Stimulated activated CD4-positive, alpha-beta T cell treated with anti-CD3 and anti-CD28 coated beads, Interleukin-2, amount 100 ng/mL, for 4 hours (primary cell): ENCODE results near the gene LGALS12.
A peak's percentile ranks its signal among the peaks of the same experiment; 100 is the strongest.

Source experiments
- DNase-seq: peaks from one replicate; pipeline ENCODE4 v3.0.0-alpha.2; 2020; ENCODE audit warnings: low read depth

LGALS12 gene

DNA sequence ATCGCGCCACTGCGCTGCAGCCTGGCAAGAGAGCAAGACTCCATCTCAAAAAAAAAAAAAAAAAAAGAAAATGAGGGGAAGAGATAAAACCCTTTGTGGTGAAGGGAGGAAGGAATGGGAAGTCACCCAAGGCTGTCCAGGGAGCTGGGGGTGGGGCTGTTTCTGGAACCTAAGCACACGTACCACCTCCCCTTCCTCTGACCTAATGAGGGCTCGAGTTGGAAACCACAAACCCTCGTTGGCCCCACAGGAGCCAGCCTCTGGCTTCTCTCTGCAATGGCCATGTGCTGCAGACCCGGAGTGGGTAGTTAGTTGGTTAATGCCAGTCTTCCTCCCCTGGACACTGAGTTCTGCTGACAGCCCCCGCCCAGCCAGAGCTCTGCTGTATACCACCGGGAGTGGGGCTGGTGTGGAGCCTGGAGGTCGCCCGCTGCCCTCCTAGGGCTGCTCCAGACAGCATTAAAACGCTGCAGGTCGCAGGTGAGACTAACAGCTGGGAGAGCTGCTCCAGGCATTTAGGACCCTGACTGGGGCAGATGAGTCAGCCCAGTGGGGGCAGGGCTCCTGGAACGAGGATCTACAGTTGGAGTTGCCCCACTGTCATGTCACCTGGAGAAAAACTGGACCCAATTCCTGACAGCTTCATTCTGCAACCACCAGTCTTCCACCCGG lies at the start of gene LGALS12:
LGALS12 (plus strand) TSS at position 228 of the 672 bp plus-strand sequence; CDS start at position 603, 375 bp downstream.
- no peak for DNase-seq

DNA sequence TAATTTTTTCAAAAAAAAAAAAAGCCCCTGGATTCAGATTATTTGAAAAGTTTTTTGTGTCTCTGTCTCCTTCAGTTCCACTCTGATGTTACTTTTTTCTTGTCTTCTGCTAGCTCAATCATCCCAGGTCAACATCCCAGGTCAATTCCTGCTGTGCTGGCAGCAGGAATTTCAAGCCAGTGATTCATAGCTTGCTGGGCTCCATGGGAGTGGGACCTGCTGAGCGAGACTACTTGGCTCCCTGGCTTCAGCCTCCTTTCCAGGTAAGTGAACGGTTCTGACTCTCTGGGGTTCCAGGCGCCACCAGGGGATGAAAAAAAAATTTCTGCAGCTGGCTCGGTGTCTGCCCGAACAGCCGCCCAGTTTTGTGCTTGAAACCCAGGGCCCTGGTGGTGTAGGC lies 46.3 kb upstream of the LGALS12 start:
- DNase-seq, result no peak

DNA sequence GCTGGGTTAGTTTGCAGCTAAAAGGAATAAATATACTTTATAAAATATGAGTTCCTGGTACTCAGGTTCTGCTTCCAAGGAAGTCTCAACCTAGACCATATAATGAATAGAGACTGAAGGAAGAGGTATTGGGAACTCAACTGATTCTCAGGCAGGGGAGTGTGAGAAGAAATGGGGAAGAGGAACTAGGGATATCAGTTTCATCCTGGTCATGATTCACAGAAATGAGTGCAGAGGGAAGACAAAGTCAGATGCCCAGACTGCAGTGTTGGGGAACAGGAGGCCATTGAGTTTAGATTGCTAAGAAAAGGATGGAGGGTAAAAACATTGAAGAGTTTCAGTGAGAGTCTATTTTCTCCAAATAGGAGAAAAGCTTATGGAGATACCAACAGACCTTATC lies 43.7 kb upstream of the LGALS12 start:
- DNase-seq, result no peak

- no peak for DNase-seq
Observed at GRCh38 chr11:63470311-63470710, 35.6 kb upstream of the LGALS12 start.

DNA sequence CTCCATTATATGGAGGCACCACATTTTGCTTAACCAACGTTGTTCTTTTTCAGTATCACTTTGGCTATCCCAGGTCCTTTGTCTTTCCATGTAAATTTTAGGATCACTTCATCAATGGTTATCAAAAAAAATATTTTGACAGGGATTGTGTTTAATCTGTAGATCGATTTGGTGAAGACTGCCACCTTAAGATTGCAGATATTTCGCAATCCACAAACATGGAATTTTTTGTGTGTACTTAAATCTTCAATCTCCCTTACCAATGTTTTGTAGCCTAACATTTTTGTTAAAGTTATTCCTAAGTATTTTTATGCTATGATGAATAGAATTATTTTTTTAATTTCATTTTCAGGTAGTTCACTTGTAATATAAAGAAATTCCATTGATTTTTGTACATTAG lies 33.5 kb upstream of the LGALS12 start:
- DNase-seq, result no peak

GRCh38 chr11:63476618-63477017 lies 29.3 kb upstream of the LGALS12 start:
- DNase-seq, result no peak

DNA sequence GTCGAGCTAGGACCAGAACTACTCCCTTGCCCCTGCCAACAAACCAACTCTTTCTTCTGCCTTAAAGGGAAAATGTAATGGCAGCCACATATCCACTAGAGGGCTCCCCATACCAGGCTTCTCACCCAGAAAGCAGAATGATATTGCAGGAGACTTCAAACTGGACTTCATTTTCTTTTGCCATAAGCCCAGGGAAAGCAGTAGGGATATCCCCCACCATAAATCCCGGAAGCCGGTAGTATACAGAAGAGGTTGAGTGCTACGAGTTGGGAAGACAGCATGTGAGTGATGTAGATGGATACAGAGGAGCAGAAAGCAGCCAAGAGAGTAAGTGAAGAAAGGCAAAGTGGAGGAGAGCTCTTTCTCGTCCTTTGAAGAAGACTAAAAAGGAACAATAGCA lies 27.0 kb upstream of the LGALS12 start:
- DNase-seq, result peak; percentile 35

- no peak for DNase-seq
Observed at GRCh38 chr11:63480039-63480438, 25.8 kb upstream of the LGALS12 start.

DNA sequence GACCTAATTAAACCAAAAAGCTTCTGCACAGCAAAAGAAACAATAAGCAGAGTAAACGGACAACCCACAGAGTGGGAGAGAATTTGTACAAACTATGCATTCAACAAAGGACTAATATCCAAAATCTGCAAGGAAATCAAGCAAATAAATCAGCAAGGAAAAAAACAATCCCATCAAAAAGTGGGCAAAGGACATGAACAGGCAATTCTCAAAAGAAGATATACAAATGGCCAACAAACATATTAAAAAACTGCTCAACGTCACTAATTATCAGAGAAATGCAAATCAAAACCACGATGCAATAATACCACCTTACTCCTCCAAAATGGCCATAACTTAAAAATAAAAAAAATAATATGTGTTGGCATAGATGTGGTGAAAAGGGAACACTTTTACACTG lies 20.1 kb upstream of the LGALS12 start:
- no peak for DNase-seq

- no peak for DNase-seq
Observed at GRCh38 chr11:63488789-63489188, 17.1 kb upstream of the LGALS12 start.

DNA sequence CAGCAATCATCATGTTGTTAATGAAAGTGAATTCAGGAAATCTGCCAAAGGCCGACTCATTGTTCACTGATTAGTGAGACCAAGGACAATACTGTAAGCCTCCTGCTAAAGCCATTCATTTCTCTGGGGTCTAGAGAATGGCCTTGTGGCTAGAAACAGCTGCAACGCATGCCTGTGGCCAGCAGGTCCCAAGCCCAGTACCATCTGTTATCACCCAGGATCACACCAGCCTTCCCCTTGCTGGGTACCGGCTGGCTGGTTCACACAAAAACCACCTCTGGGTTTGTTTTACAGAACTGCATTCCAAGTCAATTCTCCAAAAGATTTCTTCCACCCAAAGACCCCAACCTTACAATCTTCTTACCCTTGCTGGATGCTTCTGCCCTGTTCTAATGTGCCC lies 16.0 kb upstream of the LGALS12 start:
- DNase-seq, result no peak

DNA sequence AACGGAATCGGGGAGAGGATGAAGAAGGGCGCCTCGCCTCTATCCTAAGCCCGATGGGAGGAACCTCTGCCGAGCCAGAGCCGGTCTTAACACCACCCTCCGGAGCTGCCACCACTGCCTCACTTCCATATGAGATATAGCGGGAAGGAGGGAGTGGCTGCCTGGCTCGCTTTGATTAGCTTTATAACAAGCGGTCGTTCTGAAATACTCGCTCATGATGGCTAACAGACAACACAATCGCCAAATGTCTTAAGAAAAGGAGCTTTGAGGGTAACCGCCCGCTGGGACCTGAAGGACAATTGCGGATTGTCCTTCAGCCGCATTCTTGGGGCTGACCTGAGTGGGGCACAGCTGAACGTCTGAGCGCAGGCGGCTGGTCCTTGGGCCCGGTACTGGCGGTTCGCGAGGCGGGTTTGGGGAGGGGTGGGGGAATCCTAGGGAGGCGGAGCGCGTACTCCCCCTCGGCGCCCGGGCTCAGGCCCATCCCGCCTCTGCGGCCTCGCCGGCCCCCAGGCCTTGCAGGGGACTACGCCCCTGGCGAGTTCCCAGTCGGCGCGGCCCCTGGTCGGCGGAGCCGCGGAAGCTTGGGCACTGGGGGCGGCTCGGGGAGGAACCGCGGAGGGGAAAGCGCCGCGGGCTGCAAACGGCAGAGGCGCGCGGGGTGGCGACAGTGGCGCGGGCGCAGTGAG lies 15.2 kb upstream of the LGALS12 start, which contains the start of gene PLAAT5:
PLAAT5 (minus strand) TSS at position 617 of the 689 bp plus-strand sequence; CDS start at position 484, 133 bp downstream.
- no peak for DNase-seq

DNA sequence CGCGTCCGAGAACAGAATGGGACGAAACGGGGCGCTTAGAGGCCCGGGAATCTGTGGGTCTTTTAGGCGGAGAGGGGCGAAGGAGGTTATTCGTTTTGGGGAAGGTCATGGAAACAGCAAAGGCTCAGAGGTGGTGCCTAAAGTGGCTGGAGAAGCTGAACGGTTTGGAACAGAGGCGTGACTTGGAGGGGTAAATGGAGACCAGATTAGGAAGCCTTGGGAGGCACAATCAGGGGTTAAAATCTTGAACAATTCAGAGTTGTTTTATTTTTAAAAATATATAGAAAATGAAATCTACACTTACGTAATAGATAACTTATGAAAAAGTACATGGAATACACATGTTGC lies 14.7 kb upstream of the LGALS12 start:
- DNase-seq, result no peak

- DNase-seq, result no peak
Observed at GRCh38 chr11:63491636-63492372, 14.1 kb upstream of the LGALS12 start.

- no peak for DNase-seq
Observed at GRCh38 chr11:63492441-63492840, 13.4 kb upstream of the LGALS12 start.

DNA sequence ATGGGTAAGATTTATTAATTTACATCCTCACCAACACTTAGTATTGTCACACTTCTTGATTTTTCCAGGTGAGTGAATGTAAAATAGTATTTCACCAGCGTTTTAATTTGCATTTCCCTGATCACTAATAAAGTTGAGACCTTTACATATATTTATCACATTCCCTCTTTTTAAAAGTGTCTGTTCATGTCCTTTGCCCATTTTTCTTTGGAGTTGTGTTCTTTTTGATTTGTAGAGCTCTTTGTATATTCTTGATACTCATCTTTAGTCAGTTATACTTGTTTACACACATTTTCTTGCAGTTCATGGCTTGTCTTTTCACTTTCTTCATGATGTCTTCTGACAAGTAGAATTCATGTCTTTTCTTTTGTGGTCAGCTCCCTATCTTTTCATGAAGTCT lies 12.8 kb upstream of the LGALS12 start:
- DNase-seq, result no peak

GRCh38 chr11:63494975-63495374 lies 10.9 kb upstream of the LGALS12 start:
- DNase-seq, result no peak

- no peak for DNase-seq
Observed at GRCh38 chr11:63499874-63500273, 6.0 kb upstream of the LGALS12 start.

DNA sequence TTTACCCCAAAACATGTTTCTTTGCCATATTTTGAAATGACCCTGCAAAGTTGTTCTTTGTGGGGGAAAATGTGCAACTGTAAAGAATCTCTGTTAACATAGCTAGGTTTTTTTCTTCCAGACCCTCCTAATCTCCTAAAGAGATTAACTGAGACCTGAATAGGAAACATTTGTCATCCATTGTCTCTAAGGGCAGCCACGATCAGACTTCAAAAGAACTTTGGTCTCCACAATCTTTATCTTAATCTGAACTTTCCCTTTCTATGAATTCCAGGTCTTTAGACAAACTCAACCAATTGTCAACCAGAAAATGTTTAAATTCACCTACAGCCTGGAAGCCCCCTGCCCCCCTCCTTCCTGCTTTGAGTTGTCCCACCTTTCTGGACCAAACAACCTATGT lies 4.6 kb upstream of the LGALS12 start:
- DNase-seq, result no peak

- no peak for DNase-seq
Observed at GRCh38 chr11:63502252-63502820, 3.5 kb upstream of the LGALS12 start.

DNA sequence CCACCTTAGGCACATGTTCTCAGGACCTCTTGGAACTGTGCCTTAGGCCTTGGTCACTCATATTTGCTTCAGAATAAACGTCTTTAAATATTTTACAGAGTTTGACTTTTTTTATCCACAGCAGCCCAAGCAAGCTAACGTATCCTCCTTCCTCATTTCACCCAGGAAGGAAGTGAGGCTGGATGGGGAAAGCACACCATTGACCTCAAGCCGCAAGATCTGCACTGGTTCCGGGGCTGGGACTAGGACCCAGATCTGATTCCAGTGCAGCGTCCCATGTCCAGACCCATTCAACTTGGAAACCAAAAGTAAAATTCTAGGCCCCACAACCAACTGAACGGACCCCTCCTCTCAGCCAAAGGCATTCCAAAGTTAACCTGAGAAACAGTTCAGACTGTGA lies 2.4 kb upstream of the LGALS12 start:
- DNase-seq, result no peak

DNA sequence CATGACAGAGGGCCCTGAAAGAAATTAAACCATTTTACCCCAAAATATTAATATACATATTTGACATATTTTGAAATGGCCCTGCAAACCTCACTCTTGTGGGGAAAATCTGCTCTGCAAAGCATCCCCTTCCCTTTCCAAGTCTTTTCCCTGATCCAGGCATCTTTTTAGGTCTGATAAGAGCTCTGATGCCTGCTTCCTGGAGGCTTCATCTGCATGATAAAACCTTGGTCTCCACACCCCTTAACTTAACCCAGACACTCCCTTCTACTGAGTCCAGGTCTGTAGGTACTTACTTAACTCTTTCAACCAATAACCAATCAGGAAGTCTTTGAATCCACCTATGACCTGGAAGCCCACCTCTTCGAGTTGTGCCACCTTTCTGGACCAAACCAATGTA lies 1.8 kb upstream of the LGALS12 start:
- no peak for DNase-seq
